OCI-LY7 (cell line): ENCODE results near the gene KCNIP3. TPM values are rescaled to one million over a fixed set of nuclear protein-coding genes. Genes with fewer than 3 reads are reported as not detected.

ENCODE experiments used
- BruUV-seq: library from RNA; stranded (reverse); fragments of 400-500 nt; replicated peaks from 2 replicates; lab custom pipeline; 2021; lab: Mats Ljungman, UMichigan
- CTCF ChIA-PET: fragments of 300-600 bp; sonication (Branson Sonifier 250); formaldehyde crosslinking; loops from one replicate; lab custom pipeline; 2022; ENCODE audit warnings: antibody characterized with exemption; ENCODE audit not compliant: unreplicated experiment; lab: Charles Lee
- POLR2A ChIA-PET: fragments of 300-600 bp; sonication (Branson Sonifier 250); formaldehyde crosslinking; loops from one replicate; lab custom pipeline; 2022; ENCODE audit warnings: antibody characterized with exemption; lab: Charles Lee
- DNase-seq: peaks from one replicate; pipeline ENCODE4 v3.0.0-alpha.2; 2015; ENCODE audit warnings: low spot score
- H2AFZ ChIP-seq: fragments of 200-600 bp; sonication (generic), shearing (Covaris generic); 2 replicates; pipeline ENCODE4 v1.6.1; 2014; ENCODE audit warnings: mild to moderate bottlenecking, antibody characterized with exemption, low read length, moderate library complexity
- H3K27ac ChIP-seq: fragments of 200-600 bp; sonication (generic); 2 replicates; pipeline ENCODE4 v1.5.1; 2014; ENCODE audit warnings: mixed run types, low read depth, mild to moderate bottlenecking, moderate library complexity, low read length, inconsistent platforms; ENCODE audit not compliant: poor library complexity, severe bottlenecking
- H3K36me3 ChIP-seq: fragments of 200-600 bp; sonication (generic); 2 replicates; pipeline ENCODE4 v1.6.1; 2014; ENCODE audit warnings: mild to moderate bottlenecking, antibody characterized with exemption, low read length, moderate library complexity, mixed read lengths; ENCODE audit not compliant: insufficient read depth
- H3K4me1 ChIP-seq: fragments of 200-600 bp; sonication (generic); 2 replicates; pipeline ENCODE4 v1.5.1; 2014; ENCODE audit warnings: mild to moderate bottlenecking, low read length; ENCODE audit not compliant: insufficient read depth, poor library complexity, severe bottlenecking
- H3K4me2 ChIP-seq: fragments of 200-600 bp; sonication (generic); 2 replicates; pipeline ENCODE4 v1.6.1; 2014; ENCODE audit warnings: mild to moderate bottlenecking, low read length
- H3K4me3 ChIP-seq: fragments of 200-600 bp; sonication (generic); 2 replicates; pipeline ENCODE4 v1.5.1; 2014; ENCODE audit warnings: mild to moderate bottlenecking, low read depth, low read length; ENCODE audit not compliant: poor library complexity, severe bottlenecking
- H3K79me2 ChIP-seq: fragments of 200-600 bp; sonication (generic); 2 replicates; pipeline ENCODE4 v1.6.1; 2016; ENCODE audit warnings: low read depth, mild to moderate bottlenecking, low read length, moderate library complexity, mixed read lengths; ENCODE audit not compliant: insufficient read depth
- H3K9me2 ChIP-seq: fragments of 200-600 bp; sonication (generic); 2 replicates; pipeline ENCODE4 v1.6.1; 2016; ENCODE audit warnings: mild to moderate bottlenecking, low read length, mixed read lengths; ENCODE audit not compliant: insufficient read depth
- H3K9me3 ChIP-seq: fragments of 200-600 bp; sonication (generic); 2 replicates; pipeline ENCODE4 v1.6.1; 2014; ENCODE audit warnings: mild to moderate bottlenecking, mixed run types, low read length, mixed read lengths
- H4K20me1 ChIP-seq: fragments of 200-600 bp; sonication (generic); 2 replicates; pipeline ENCODE4 v1.6.1; 2014; ENCODE audit warnings: mild to moderate bottlenecking, antibody characterized with exemption, low read length, moderate library complexity, mixed read lengths; ENCODE audit not compliant: insufficient read depth
- CTCF ChIP-seq: fragments of 200-600 bp; sonication (generic); conservative IDR thresholded peaks from 2 replicates; pipeline ENCODE4 v1.5.1; 2014; ENCODE audit warnings: mild to moderate bottlenecking, antibody characterized with exemption, low read length, moderate library complexity, mixed read lengths
- EZH2phosphoT487 ChIP-seq: fragments of 200-600 bp; sonication (generic); IDR thresholded peaks from 2 replicates; pipeline ENCODE4 v1.6.1; 2018; ENCODE audit warnings: low read depth, borderline replicate concordance, mild to moderate bottlenecking, mixed run types, antibody characterized with exemption, low read length, moderate library complexity, mixed read lengths
- intact Hi-C: fragments of 100-400 bp; cut with micrococcal nuclease; formaldehyde crosslinking; loops from one replicate; pipeline ENCODE4 v1.10.0; 2022; ENCODE audit not compliant: unreplicated experiment
- total RNA-seq, 2 experiments: library from RNA; depleted of rRNA in 1 of 2; stranded (reverse); fragments of >200 nt in 1 of 2; shearing (Covaris generic) in 1 of 2; gene quantifications; 2 replicates each; pipeline ENCODE4 v1.2.3, GENCODE V29; 2014 to 2022

Gene KCNIP3
- total RNA-seq, 2 experiments from 2014 or later: not detected

- H3K36me3 ChIP-seq: no peaks in the 10 kb centered on the region
- POLR2A ChIA-PET: no interaction called here
- no peak for DNase-seq
- no peak overlapping the region for H2AFZ ChIP-seq
- H4K20me1 ChIP-seq: no peaks in the 10 kb centered on the region
- no peaks in the 10 kb centered on the region for H3K79me2 ChIP-seq
- no peaks in the 10 kb centered on the region for H3K9me2 ChIP-seq
- no peaks in the 10 kb centered on the region for H3K9me3 ChIP-seq
- no peaks in the 10 kb centered on the region for H3K4me1 ChIP-seq
- no peak for TF ChIP-seq CTCF
- intact Hi-C loops: no loop called here
- CTCF ChIA-PET: no interaction called here
- H3K27ac ChIP-seq: no peak overlapping the region
- H3K4me2 ChIP-seq: no peak overlapping the region
- H3K4me3 ChIP-seq: no peak overlapping the region
- BruUV-seq: no TSS peak
Observed at GRCh38 chr2:95319481-95320343, 22.6 kb downstream of the KCNIP3 start.

GRCh38 chr2:95320344-95320712, 23.2 kb downstream of the KCNIP3 start:
- Histone ChIP-seq H3K4me3 (no peak overlapping the region), H3K9me2 (no peaks in the 10 kb centered on the region), H4K20me1 (no peaks in the 10 kb centered on the region), H2AFZ (no peak overlapping the region), H3K9me3 (no peaks in the 10 kb centered on the region), H3K4me2 (no peak overlapping the region), H3K36me3 (no peaks in the 10 kb centered on the region), H3K79me2 (no peaks in the 10 kb centered on the region), H3K27ac (no peak overlapping the region), H3K4me1 (no peaks in the 10 kb centered on the region)
- CTCF ChIA-PET: no interaction called here
- no peak for DNase-seq
- POLR2A ChIA-PET: no interaction called here
- no TSS peak for BruUV-seq
- TF ChIP-seq CTCF: no peak
- no peak for TF ChIP-seq EZH2phosphoT487
- intact Hi-C loops: no loop called here

- ChIA-PET CTCF (no interaction called here), POLR2A (no interaction called here)
- Histone ChIP-seq H3K4me3 (no peak overlapping the region), H4K20me1 (no peaks in the 10 kb centered on the region), H3K4me2 (no peak overlapping the region), H3K9me3 (no peaks in the 10 kb centered on the region), H3K4me1 (no peaks in the 10 kb centered on the region), H3K27ac (no peak overlapping the region), H3K79me2 (no peaks in the 10 kb centered on the region), H3K9me2 (no peaks in the 10 kb centered on the region), H3K36me3 (no peaks in the 10 kb centered on the region), H2AFZ (no peak overlapping the region)
- BruUV-seq: no TSS peak
- TF ChIP-seq EZH2phosphoT487 (no peak), CTCF (no peak)
- intact Hi-C loops: no loop called here
- no peak for DNase-seq
Observed at GRCh38 chr2:95320986-95321767, 24.0 kb downstream of the KCNIP3 start.
